Measurements from ENCODE around the gene GOLGA6L22. TPM values are rescaled to one million over a fixed set of nuclear protein-coding genes. Genes with fewer than 3 reads are reported as not detected.
"Not testable (repeated sequence)": the region's sequence is repeated elsewhere in the genome, so short reads cannot be mapped to it uniquely, and the experiment has no call there.

The GOLGA6L22 gene
- total RNA-seq, 1 experiment from 2014 or later = not detected

GRCh38 chr15:22498220-22498925 lies 39.7 kb downstream of the GOLGA6L22 start:
- not testable (repeated sequence) for H2BK15ac ChIP-seq (ENCODE audit: low read depth, low read length); H3K56ac ChIP-seq (ENCODE audit: insufficient read length, low read depth, low read length); H3K4me2 ChIP-seq (ENCODE audit: insufficient read depth, insufficient read length, low read length); H3K4ac ChIP-seq (ENCODE audit: low read depth, low read length); H3K36me3 Mint-ChIP-seq (ENCODE audit: insufficient read depth in 1 of 3, low read depth in 3 of 3); H3K27ac Mint-ChIP-seq; H4K8ac ChIP-seq (replicated peaks; ENCODE audit: insufficient read length, low read depth, low read length); H3K9me3 ChIP-seq (ENCODE audit: control insufficient read depth, low read depth, low read length); H3K9me3 Mint-ChIP-seq; H3K23ac ChIP-seq (ENCODE audit: insufficient read length, low read depth, low read length); H2BK120ac ChIP-seq (ENCODE audit: low read depth, low read length, poor library complexity, severe bottlenecking); H4K91ac ChIP-seq (ENCODE audit: insufficient read length, low read depth, low read length); H3K79me2 ChIP-seq (ENCODE audit: insufficient read depth, low read length); H3K27me3 ChIP-seq (ENCODE audit: insufficient read depth, low read length); H3K4me3 Mint-ChIP-seq; DNase-seq; H4K20me1 ChIP-seq (ENCODE audit: control insufficient read depth, insufficient read depth, insufficient read length); H2AK5ac ChIP-seq (ENCODE audit: insufficient read length, low read length); H3K27me3 Mint-ChIP-seq (ENCODE audit: low read depth); H2AFZ ChIP-seq (ENCODE audit: low read length); H3T11ph ChIP-seq (ENCODE audit: low read length); H3K79me1 ChIP-seq (ENCODE audit: insufficient read depth, low read depth, low read length, poor library complexity, severe bottlenecking); H3K4me1 ChIP-seq (ENCODE audit: insufficient read depth, low read length); H4K5ac ChIP-seq (ENCODE audit: insufficient read length, low read depth, low read length); H3K23me2 ChIP-seq (ENCODE audit: insufficient read length, low read depth, low read length, poor library complexity, severe bottlenecking); H3K18ac ChIP-seq (ENCODE audit: insufficient read length, low read depth, low read length); H3K9ac ChIP-seq (ENCODE audit: extremely low read depth, insufficient read length, low read length); H3K27ac ChIP-seq (ENCODE audit: insufficient read length, low read depth, low read length); H2BK12ac ChIP-seq (ENCODE audit: insufficient read length, low read depth, low read length); H3K4me1 Mint-ChIP-seq; H2BK20ac ChIP-seq (ENCODE audit: low read depth, low read length, poor library complexity, severe bottlenecking); H3K14ac ChIP-seq (ENCODE audit: insufficient read depth, low read length); H2BK5ac ChIP-seq (ENCODE audit: insufficient read length, low read length)
- no CpG with 5 or more reads among the region's 5 CpGs for WGBS (ENCODE audit: extremely low coverage, insufficient read length, low lambda C conversion rate)

GRCh38 chr15:22502272-22502671 lies 43.6 kb downstream of the GOLGA6L22 start:
- not testable (repeated sequence) for H3K4me1 ChIP-seq (ENCODE audit: insufficient read depth, low read length); H3T11ph ChIP-seq (ENCODE audit: low read length); H2AFZ ChIP-seq (ENCODE audit: low read length); H4K8ac ChIP-seq (replicated peaks; ENCODE audit: insufficient read length, low read depth, low read length); H2BK5ac ChIP-seq (ENCODE audit: insufficient read length, low read length); H3K56ac ChIP-seq (ENCODE audit: insufficient read length, low read depth, low read length); H2BK12ac ChIP-seq (ENCODE audit: insufficient read length, low read depth, low read length); H4K20me1 ChIP-seq (ENCODE audit: control insufficient read depth, insufficient read depth, insufficient read length); H3K9me3 ChIP-seq (ENCODE audit: control insufficient read depth, low read depth, low read length); H3K23me2 ChIP-seq (ENCODE audit: insufficient read length, low read depth, low read length, poor library complexity, severe bottlenecking); H4K91ac ChIP-seq (ENCODE audit: insufficient read length, low read depth, low read length); H3K4me3 Mint-ChIP-seq; H2BK15ac ChIP-seq (ENCODE audit: low read depth, low read length); H3K18ac ChIP-seq (ENCODE audit: insufficient read length, low read depth, low read length); H3K27me3 Mint-ChIP-seq (ENCODE audit: low read depth); DNase-seq; H3K27ac Mint-ChIP-seq; H2BK20ac ChIP-seq (ENCODE audit: low read depth, low read length, poor library complexity, severe bottlenecking); H3K4me2 ChIP-seq (ENCODE audit: insufficient read depth, insufficient read length, low read length); H3K79me2 ChIP-seq (ENCODE audit: insufficient read depth, low read length); H3K36me3 Mint-ChIP-seq (ENCODE audit: insufficient read depth in 1 of 3, low read depth in 3 of 3); H3K9ac ChIP-seq (ENCODE audit: extremely low read depth, insufficient read length, low read length); H3K23ac ChIP-seq (ENCODE audit: insufficient read length, low read depth, low read length); H3K4me1 Mint-ChIP-seq; H2BK120ac ChIP-seq (ENCODE audit: low read depth, low read length, poor library complexity, severe bottlenecking); H3K14ac ChIP-seq (ENCODE audit: insufficient read depth, low read length); H3K79me1 ChIP-seq (ENCODE audit: insufficient read depth, low read depth, low read length, poor library complexity, severe bottlenecking); H3K27ac ChIP-seq (ENCODE audit: insufficient read length, low read depth, low read length); H2AK5ac ChIP-seq (ENCODE audit: insufficient read length, low read length); H4K5ac ChIP-seq (ENCODE audit: insufficient read length, low read depth, low read length); H3K9me3 Mint-ChIP-seq; H3K4ac ChIP-seq (ENCODE audit: low read depth, low read length); H3K27me3 ChIP-seq (ENCODE audit: insufficient read depth, low read length)
- no CpG with 5 or more reads among the region's 10 CpGs for WGBS (ENCODE audit: extremely low coverage, insufficient read length, low lambda C conversion rate)

Data from H9 (cell line).